Neural cell (in vitro differentiated cells): ENCODE data around the gene ZNF57.
"Not testable (repeated sequence)": the region's sequence is repeated elsewhere in the genome, so short reads cannot be mapped to it uniquely, and the experiment has no call there.

Source experiments
- SMC3 ChIP-seq: fragments of 450-650 bp; conservative IDR thresholded peaks from 2 replicates; pipeline ENCODE4 v1.6.1; 2014; ENCODE audit warnings: antibody characterized with exemption, mild to moderate bottlenecking, moderate library complexity; ENCODE audit not compliant: poor library complexity
- TF ChIP-seq, protein P1 (sequence below): fragments of 450-650 bp; IDR thresholded peaks from 2 replicates; pipeline ENCODE4 v1.5.1; 2014; ENCODE audit warnings: antibody characterized with exemption, mild to moderate bottlenecking, moderate library complexity; ENCODE audit not compliant: poor library complexity, severe bottlenecking

GRCh38 chr19:2890531-2890930 is 10.2 kb upstream of the ZNF57 start:
- TF ChIP-seq, protein P1, sequence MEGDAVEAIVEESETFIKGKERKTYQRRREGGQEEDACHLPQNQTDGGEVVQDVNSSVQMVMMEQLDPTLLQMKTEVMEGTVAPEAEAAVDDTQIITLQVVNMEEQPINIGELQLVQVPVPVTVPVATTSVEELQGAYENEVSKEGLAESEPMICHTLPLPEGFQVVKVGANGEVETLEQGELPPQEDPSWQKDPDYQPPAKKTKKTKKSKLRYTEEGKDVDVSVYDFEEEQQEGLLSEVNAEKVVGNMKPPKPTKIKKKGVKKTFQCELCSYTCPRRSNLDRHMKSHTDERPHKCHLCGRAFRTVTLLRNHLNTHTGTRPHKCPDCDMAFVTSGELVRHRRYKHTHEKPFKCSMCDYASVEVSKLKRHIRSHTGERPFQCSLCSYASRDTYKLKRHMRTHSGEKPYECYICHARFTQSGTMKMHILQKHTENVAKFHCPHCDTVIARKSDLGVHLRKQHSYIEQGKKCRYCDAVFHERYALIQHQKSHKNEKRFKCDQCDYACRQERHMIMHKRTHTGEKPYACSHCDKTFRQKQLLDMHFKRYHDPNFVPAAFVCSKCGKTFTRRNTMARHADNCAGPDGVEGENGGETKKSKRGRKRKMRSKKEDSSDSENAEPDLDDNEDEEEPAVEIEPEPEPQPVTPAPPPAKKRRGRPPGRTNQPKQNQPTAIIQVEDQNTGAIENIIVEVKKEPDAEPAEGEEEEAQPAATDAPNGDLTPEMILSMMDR: not testable (repeated sequence)
- not testable (repeated sequence) for TF ChIP-seq SMC3
